ENCODE measurements around the gene ECT2L. TPM values are rescaled to one million over a fixed set of nuclear protein-coding genes. Genes with fewer than 3 reads are reported as not detected.

The ECT2L gene
- total and polyA plus RNA-seq, 2 of the 4 experiments (the other 2 are of a cell fraction): not detected

DNA sequence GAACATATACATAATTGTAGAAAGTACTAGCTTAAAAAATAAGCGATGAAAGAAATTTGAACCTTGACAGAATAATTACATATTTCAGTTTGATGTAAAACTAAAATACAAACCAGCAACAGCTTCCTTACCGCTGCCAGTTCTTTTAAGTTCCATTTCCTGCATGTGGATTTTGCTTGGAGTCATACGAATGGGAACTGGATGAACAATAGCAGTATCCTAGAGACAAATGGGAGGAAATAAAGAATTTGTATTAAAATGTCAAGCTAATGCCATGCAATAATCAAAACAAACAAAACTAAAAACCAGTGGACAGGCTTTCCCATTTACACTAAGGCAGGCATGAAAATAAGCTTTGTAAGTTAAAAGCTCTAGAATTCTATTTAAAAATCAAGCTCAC is 125.0 kb downstream of the ECT2L start:
- Histone ChIP-seq H3K27ac (ENCODE audit: insufficient read depth, low read length) (no peak overlapping the region), H3K4me3 (ENCODE audit: insufficient read depth, low read depth, low read length) (no peak overlapping the region), H4K5ac (ENCODE audit: low read depth, low read length) (no peak overlapping the region), H3K18ac (ENCODE audit: low read depth, low read length) (no peak overlapping the region), H3K9me1 (ENCODE audit: insufficient read depth, low read length) (no peaks in the 10 kb centered on the region; the same call in 1 of the 2 replicates), H3K79me1 (ENCODE audit: low read depth in 1 of 2, low read length in 2 of 2) (no peaks in the 10 kb centered on the region; a peak in 1 of 4 replicates), H3K4me2 (ENCODE audit: low read depth, low read length) (no peak overlapping the region), H3K9ac (ENCODE audit: low read depth, low read length) (no peak overlapping the region), H3K27me3 (ENCODE audit: control insufficient read depth, insufficient read depth, low read length) (no peaks in the 10 kb centered on the region), H3K14ac (replicated peaks; ENCODE audit: low read depth, low read length) (no peak overlapping the region), H2AFZ (replicated peaks; ENCODE audit: low read length, poor library complexity) (no peak overlapping the region), H2AK9ac (replicated peaks; ENCODE audit: low read depth, low read length, poor library complexity) (no peak overlapping the region), H2BK5ac (ENCODE audit: low read depth, low read length, poor library complexity, severe bottlenecking) (no peak overlapping the region), H2BK20ac (ENCODE audit: low read depth, low read length) (no peak overlapping the region), H3K9me3 (ENCODE audit: control insufficient read depth, insufficient read depth, low read length) (no peaks in the 10 kb centered on the region), H3K4ac (ENCODE audit: low read depth, low read length) (no peak overlapping the region), H3K56ac (ENCODE audit: extremely low read depth, insufficient read depth, low read length) (no peak overlapping the region), H4K20me1 (ENCODE audit: insufficient read depth, low read length) (no peaks in the 10 kb centered on the region), H2BK120ac (ENCODE audit: low read depth, low read length) (no peak overlapping the region), H3K36me3 (ENCODE audit: control insufficient read depth, insufficient read depth, low read length) (peaks cover 10% of the 10 kb centered on the region), H4K91ac (ENCODE audit: insufficient read depth, low read depth, low read length) (no peak overlapping the region), H4K8ac (ENCODE audit: low read depth in 2 of 2, low read length in 2 of 2) (no peak overlapping the region), H2AK5ac (ENCODE audit: low read depth, low read length) (no peak overlapping the region), H2BK15ac (ENCODE audit: low read depth, low read length) (no peak overlapping the region), H3K23ac (ENCODE audit: low read depth, low read length) (no peak overlapping the region), H3K4me1 (ENCODE audit: control insufficient read depth, insufficient read depth, low read length) (no peaks in the 10 kb centered on the region)
- in situ Hi-C loops (cut with MboI; ENCODE audit: low sequenced_read_pairs) (no loop called here), dilution Hi-C loops (cut with HindIII; ENCODE audit: low sequenced_read_pairs, unreplicated experiment) (no loop called here), intact Hi-C loops (cut with micrococcal nuclease) (no loop called here)
- no CpG with 5 or more reads among the region's 3 CpGs for whole genome bisulfite sequencing, 2 experiments (ENCODE audit: extremely low coverage in 2 of 2, insufficient read length in 1 of 2)
- ATAC-seq (ENCODE audit: low read depth): no peak
- no peak for DNase-seq
- no TSS peak for BruUV-seq (replicated peaks)
- TF ChIP-seq BHLHE40 (IDR thresholded peaks at IDR 0.05; ENCODE audit: low read depth, low read length) (no peak), CHD1 (IDR thresholded peaks at IDR 0.05; ENCODE audit: low read depth, low read length) (no peak), POLR2A (IDR thresholded peaks at IDR 0.05; ENCODE audit: low read depth, low read length) (no peak), MAZ (IDR thresholded peaks at IDR 0.05; ENCODE audit: borderline replicate concordance, low read depth, low read length) (no peak), RFX5 (IDR thresholded peaks at IDR 0.05; ENCODE audit: low read depth, low read length) (no peak), MAFK (IDR thresholded peaks at IDR 0.05; ENCODE audit: low read depth, low read length) (no peak), SMC3 (IDR thresholded peaks at IDR 0.05; ENCODE audit: low read depth, low read length) (no peak), ELK1 (IDR thresholded peaks at IDR 0.05; ENCODE audit: borderline replicate concordance, low read depth, low read length) (no peak), MXI1 (IDR thresholded peaks at IDR 0.05; ENCODE audit: borderline replicate concordance, low read depth, low read length) (no peak), FOS (IDR thresholded peaks at IDR 0.05; ENCODE audit: low read depth, low read length) (no peak)
- TF ChIP-seq, protein P1, sequence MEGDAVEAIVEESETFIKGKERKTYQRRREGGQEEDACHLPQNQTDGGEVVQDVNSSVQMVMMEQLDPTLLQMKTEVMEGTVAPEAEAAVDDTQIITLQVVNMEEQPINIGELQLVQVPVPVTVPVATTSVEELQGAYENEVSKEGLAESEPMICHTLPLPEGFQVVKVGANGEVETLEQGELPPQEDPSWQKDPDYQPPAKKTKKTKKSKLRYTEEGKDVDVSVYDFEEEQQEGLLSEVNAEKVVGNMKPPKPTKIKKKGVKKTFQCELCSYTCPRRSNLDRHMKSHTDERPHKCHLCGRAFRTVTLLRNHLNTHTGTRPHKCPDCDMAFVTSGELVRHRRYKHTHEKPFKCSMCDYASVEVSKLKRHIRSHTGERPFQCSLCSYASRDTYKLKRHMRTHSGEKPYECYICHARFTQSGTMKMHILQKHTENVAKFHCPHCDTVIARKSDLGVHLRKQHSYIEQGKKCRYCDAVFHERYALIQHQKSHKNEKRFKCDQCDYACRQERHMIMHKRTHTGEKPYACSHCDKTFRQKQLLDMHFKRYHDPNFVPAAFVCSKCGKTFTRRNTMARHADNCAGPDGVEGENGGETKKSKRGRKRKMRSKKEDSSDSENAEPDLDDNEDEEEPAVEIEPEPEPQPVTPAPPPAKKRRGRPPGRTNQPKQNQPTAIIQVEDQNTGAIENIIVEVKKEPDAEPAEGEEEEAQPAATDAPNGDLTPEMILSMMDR (conservative IDR thresholded peaks at IDR 0.05; ENCODE audit: low read depth, low read length): no peak
- ChIA-PET CTCF (interaction anchor here (0.6 kb wide), 1 partner anchor 125 kb away, joined by 3 read pairs; no protein-coding TSS in a partner anchor), POLR2A (ENCODE audit: unreplicated experiment) (no interaction called here)
